GM12878 (cell line): ENCODE measurements around the gene OVOL3.

ENCODE experiments used
- CREM ChIP-seq: IDR thresholded peaks from 2 replicates; pipeline ENCODE4 v1.6.1; 2014; ENCODE audit warnings: antibody characterized with exemption, low read depth
- EZH2 ChIP-seq: IDR thresholded peaks from 2 replicates; pipeline ENCODE4 v1.6.1; 2012; ENCODE audit warnings: low read depth, mild to moderate bottlenecking, control low read depth, inconsistent platforms, low read length, borderline replicate concordance; ENCODE audit not compliant: control insufficient read depth
- POLR2A ChIP-seq: IDR thresholded peaks from 2 replicates; pipeline ENCODE4 v1.6.1; 2011; ENCODE audit warnings: low read depth, mild to moderate bottlenecking, low read length
- YY1 ChIP-seq: IDR thresholded peaks from 2 replicates; pipeline ENCODE4 v1.6.1; 2011; ENCODE audit warnings: low read depth, mild to moderate bottlenecking, low read length
- TF ChIP-seq, protein P1 (sequence below), 3 experiments: IDR thresholded peaks in 2 of 3; conservative IDR thresholded peaks in 1 of 3; 2 replicates each; pipeline ENCODE4 v1.5.1; 2011; ENCODE audit warnings: low read depth in 3 of 3, low read length in 3 of 3, mild to moderate bottlenecking in 3 of 3, control low read depth in 2 of 3, moderate library complexity in 2 of 3, inconsistent platforms in 1 of 3, mixed read lengths in 1 of 3; ENCODE audit not compliant: control insufficient read depth in 2 of 3, insufficient read depth in 1 of 3; ENCODE audit errors: extremely low read depth in 1 of 3
- TF ChIP-seq, protein P2 (sequence below): IDR thresholded peaks from 2 replicates; pipeline ENCODE4 v1.6.1; 2011; ENCODE audit warnings: borderline replicate concordance, low read depth, mild to moderate bottlenecking, moderate library complexity, mixed read lengths, low read length; ENCODE audit not compliant: insufficient read depth; ENCODE audit errors: extremely low read length

DNA sequence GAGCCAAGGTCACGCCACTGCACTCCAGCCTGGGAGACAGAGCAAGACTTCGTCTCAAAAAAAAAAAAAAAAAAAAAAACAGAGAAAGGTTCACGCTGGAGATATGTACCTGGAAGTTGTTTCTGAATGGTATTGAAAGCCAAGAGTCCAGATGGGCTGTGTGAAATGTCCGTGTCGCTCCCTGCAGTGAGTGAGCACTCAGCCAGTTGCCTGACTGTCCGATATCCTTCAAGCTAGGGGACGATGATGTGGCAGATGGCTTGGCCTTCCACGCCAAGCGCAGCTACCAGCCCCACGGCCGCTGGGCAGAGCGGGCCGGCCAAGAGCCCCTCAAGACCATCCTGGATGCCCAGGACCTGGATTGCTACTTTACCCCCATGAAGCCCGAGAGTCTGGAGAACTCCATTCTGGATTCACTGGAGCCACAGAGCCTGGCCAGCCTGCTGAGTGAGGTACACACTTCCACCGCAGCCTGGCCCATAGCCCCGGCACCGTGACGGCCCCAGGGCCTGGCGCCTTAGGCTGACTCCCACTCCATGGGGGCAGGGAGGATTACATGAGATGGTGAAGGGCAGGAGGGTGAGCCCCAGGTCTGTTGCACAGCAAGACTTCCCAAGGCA lies 11.7 kb upstream of the OVOL3 start:
- TF ChIP-seq, protein P1, sequence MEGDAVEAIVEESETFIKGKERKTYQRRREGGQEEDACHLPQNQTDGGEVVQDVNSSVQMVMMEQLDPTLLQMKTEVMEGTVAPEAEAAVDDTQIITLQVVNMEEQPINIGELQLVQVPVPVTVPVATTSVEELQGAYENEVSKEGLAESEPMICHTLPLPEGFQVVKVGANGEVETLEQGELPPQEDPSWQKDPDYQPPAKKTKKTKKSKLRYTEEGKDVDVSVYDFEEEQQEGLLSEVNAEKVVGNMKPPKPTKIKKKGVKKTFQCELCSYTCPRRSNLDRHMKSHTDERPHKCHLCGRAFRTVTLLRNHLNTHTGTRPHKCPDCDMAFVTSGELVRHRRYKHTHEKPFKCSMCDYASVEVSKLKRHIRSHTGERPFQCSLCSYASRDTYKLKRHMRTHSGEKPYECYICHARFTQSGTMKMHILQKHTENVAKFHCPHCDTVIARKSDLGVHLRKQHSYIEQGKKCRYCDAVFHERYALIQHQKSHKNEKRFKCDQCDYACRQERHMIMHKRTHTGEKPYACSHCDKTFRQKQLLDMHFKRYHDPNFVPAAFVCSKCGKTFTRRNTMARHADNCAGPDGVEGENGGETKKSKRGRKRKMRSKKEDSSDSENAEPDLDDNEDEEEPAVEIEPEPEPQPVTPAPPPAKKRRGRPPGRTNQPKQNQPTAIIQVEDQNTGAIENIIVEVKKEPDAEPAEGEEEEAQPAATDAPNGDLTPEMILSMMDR (IDR thresholded peaks at IDR 0.05 in 2 of 3, conservative IDR thresholded peaks at IDR 0.05 in 1 of 3; ENCODE audit: control insufficient read depth in 2 of 3, extremely low read depth in 1 of 3, insufficient read depth in 1 of 3, low read depth in 3 of 3, low read length in 3 of 3), result no peak
- no peak for TF ChIP-seq POLR2A
- no peak for TF ChIP-seq EZH2
- TF ChIP-seq, protein P2, sequence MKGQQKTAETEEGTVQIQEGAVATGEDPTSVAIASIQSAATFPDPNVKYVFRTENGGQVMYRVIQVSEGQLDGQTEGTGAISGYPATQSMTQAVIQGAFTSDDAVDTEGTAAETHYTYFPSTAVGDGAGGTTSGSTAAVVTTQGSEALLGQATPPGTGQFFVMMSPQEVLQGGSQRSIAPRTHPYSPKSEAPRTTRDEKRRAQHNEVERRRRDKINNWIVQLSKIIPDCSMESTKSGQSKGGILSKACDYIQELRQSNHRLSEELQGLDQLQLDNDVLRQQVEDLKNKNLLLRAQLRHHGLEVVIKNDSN, result no peak
- TF ChIP-seq YY1, result no peak
- TF ChIP-seq CREM, result no peak
